BJ (cell line): ENCODE results near the gene BRD7. TPM values are rescaled to one million over a fixed set of nuclear protein-coding genes. Genes with fewer than 3 reads are reported as not detected.

Experiments
- CTCF ChIA-PET: fragments of 350-600 bp; formaldehyde crosslinking; extraction: SDS; loops from one replicate; lab custom pipeline; 2021; ENCODE audit warnings: antibody characterized with exemption, inconsistent platforms; lab: Yijun Ruan, JAX
- POLR2A ChIA-PET: fragments of 300-600 bp; sonication (Branson Sonifier 250); formaldehyde crosslinking; extraction: SDS; loops from one replicate; lab custom pipeline; 2021; ENCODE audit warnings: antibody characterized with exemption; lab: Charles Lee
- DNase-seq: peaks from one replicate; pipeline ENCODE4 v3.0.0-alpha.2; 2011; ENCODE audit warnings: low read depth
- H3K27me3 ChIP-seq: 2 replicates; pipeline ENCODE4 v1.6.0; 2011; ENCODE audit warnings: low read length; ENCODE audit not compliant: control insufficient read depth, insufficient read depth
- H3K36me3 ChIP-seq: 2 replicates; pipeline ENCODE4 v1.5.1; 2011; ENCODE audit warnings: low read length; ENCODE audit not compliant: control insufficient read depth, insufficient read depth
- H3K4me3 ChIP-seq: 2 replicates; pipeline ENCODE4 v1.5.1; 2011; ENCODE audit warnings: low read depth, mild to moderate bottlenecking, control low read depth, low read length
- polyA plus RNA-seq: library from polyadenylated mRNA; depleted of rRNA; stranded (reverse); fragments of >200 nt; gene quantifications from 2 replicates; pipeline ENCODE4 v1.2.3, GENCODE V29; 2011
- TF ChIP-seq, protein P1 (sequence below): IDR thresholded peaks from 2 replicates; pipeline ENCODE4 v1.5.1; 2011; ENCODE audit warnings: low read depth, mild to moderate bottlenecking, control low read depth, inconsistent platforms, low read length, moderate library complexity; ENCODE audit not compliant: insufficient read depth

Gene BRD7
- polyA plus RNA-seq, 1 experiment: 30.3 TPM

GRCh38 chr16:50323335-50324011 lies 45.3 kb downstream of the BRD7 start:
- Histone ChIP-seq H3K27me3 (no peaks in the 10 kb centered on the region), H3K36me3 (peaks cover 5% of the 10 kb centered on the region), H3K4me3 (no peak overlapping the region)
- ChIA-PET POLR2A (no interaction called here), CTCF (interaction anchor here (0.7 to 1.6 kb wide), 6 partner anchors 33 to 483 kb away, joined by 3 to 6 read pairs (median 3); no protein-coding TSS in a partner anchor)
- peak; percentile 9 for DNase-seq
- TF ChIP-seq, protein P1, sequence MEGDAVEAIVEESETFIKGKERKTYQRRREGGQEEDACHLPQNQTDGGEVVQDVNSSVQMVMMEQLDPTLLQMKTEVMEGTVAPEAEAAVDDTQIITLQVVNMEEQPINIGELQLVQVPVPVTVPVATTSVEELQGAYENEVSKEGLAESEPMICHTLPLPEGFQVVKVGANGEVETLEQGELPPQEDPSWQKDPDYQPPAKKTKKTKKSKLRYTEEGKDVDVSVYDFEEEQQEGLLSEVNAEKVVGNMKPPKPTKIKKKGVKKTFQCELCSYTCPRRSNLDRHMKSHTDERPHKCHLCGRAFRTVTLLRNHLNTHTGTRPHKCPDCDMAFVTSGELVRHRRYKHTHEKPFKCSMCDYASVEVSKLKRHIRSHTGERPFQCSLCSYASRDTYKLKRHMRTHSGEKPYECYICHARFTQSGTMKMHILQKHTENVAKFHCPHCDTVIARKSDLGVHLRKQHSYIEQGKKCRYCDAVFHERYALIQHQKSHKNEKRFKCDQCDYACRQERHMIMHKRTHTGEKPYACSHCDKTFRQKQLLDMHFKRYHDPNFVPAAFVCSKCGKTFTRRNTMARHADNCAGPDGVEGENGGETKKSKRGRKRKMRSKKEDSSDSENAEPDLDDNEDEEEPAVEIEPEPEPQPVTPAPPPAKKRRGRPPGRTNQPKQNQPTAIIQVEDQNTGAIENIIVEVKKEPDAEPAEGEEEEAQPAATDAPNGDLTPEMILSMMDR: peak; percentile 40

DNA sequence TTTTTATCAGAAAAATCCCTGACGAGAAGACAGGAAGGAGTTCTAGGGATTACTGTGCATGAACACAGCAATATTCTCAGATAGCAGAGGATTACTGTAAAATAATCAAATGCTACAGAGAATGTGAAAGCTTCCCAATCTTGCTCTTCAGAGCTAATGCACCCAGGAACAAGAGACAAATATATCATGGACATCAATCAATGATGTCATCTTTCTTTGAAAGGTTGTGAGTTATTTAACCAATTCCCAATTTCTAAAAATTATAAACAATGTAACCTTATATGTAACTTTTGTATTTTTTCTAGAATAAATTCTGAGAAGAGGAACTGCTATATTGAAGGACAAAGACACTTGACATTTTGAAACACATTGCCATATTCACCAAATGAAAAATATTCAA lies 46.5 kb downstream of the BRD7 start:
- ChIA-PET POLR2A (no interaction called here), CTCF (interaction anchor here (0.6 to 2.1 kb wide), 7 partner anchors 8 to 484 kb away, joined by 3 to 6 read pairs (median 3); no protein-coding TSS in a partner anchor)
- DNase-seq: no peak
- Histone ChIP-seq H3K27me3 (no peaks in the 10 kb centered on the region), H3K4me3 (no peak overlapping the region), H3K36me3 (peaks cover 5% of the 10 kb centered on the region)
- TF ChIP-seq, protein P1: no peak

- POLR2A ChIA-PET: no interaction called here
- Histone ChIP-seq H3K36me3 (peaks cover 19% of the 10 kb centered on the region), H3K4me3 (no peak overlapping the region), H3K27me3 (no peaks in the 10 kb centered on the region)
- no peak for DNase-seq
- CTCF ChIA-PET: no interaction called here
- TF ChIP-seq, protein P1: no peak
Measured at GRCh38 chr16:50320310-50320709, 48.5 kb downstream of the BRD7 start.

GRCh38 chr16:50318796-50319578 lies 49.8 kb downstream of the BRD7 start:
- no peaks in the 10 kb centered on the region for H3K27me3 ChIP-seq
- TF ChIP-seq, protein P1: no peak
- ChIA-PET POLR2A (no interaction called here), CTCF (no interaction called here)
- H3K4me3 ChIP-seq: no peak overlapping the region
- H3K36me3 ChIP-seq: peaks cover 25% of the 10 kb centered on the region
- DNase-seq: no peak
